ENCODE data around the gene MYEOV.

GRCh38 chr11:69257838-69258658, 35.9 kb upstream of the MYEOV start:
- no peak for TF ChIP-seq EZH2phosphoT487 (IDR thresholded peaks at IDR 0.05; ENCODE audit: unreplicated experiment)
- no peak for TF ChIP-seq CTCF (conservative IDR thresholded peaks at IDR 0.05; ENCODE audit: low read depth in 2 of 2)
- no peak for TF ChIP-seq POLR2AphosphoS5 (IDR thresholded peaks at IDR 0.05; ENCODE audit: low read depth)
- no peak for TF ChIP-seq NANOG (IDR thresholded peaks at IDR 0.05; ENCODE audit: borderline replicate concordance)
